ENCODE data around the gene COL21A1.

Gene COL21A1

GRCh38 chr6:56173228-56173627 is 74.2 kb downstream of the COL21A1 start:
- no peak for DNase-seq

- DNase-seq = no peak
Measured at GRCh38 chr6:56172144-56172543, 75.2 kb downstream of the COL21A1 start.

GRCh38 chr6:56169366-56169765 is 78.0 kb downstream of the COL21A1 start:
- no peak for DNase-seq

GRCh38 chr6:56168596-56168995 is 78.8 kb downstream of the COL21A1 start:
- no peak for DNase-seq

GRCh38 chr6:56162081-56162480 is 85.3 kb downstream of the COL21A1 start:
- DNase-seq = no peak

GRCh38 chr6:56160489-56160888 is 86.9 kb downstream of the COL21A1 start:
- no peak for DNase-seq

GRCh38 chr6:56158571-56158970 is 88.8 kb downstream of the COL21A1 start:
- no peak for DNase-seq

- no peak for DNase-seq
Measured at GRCh38 chr6:56156643-56157042, 90.7 kb downstream of the COL21A1 start.

- no peak for DNase-seq
Measured at GRCh38 chr6:56155634-56156141, 91.7 kb downstream of the COL21A1 start.

- DNase-seq = no peak
Measured at GRCh38 chr6:56154076-56154475, 93.3 kb downstream of the COL21A1 start.

GRCh38 chr6:56152611-56153010 is 94.8 kb downstream of the COL21A1 start:
- no peak for DNase-seq

- no peak for DNase-seq
Measured at GRCh38 chr6:56151609-56152224, 95.7 kb downstream of the COL21A1 start.

GRCh38 chr6:56148488-56149186 is 98.7 kb downstream of the COL21A1 start:
- DNase-seq = no peak

- DNase-seq = no peak
Measured at GRCh38 chr6:56147766-56148165, 99.6 kb downstream of the COL21A1 start.

GRCh38 chr6:56146086-56146485 is 101.3 kb downstream of the COL21A1 start:
- no peak for DNase-seq

GRCh38 chr6:56145616-56146015 is 101.8 kb downstream of the COL21A1 start:
- DNase-seq = no peak

- DNase-seq = no peak
Measured at GRCh38 chr6:56144538-56145324, 102.6 kb downstream of the COL21A1 start.

- no peak for DNase-seq
Measured at GRCh38 chr6:56143796-56144195, 103.6 kb downstream of the COL21A1 start.

GRCh38 chr6:56140090-56140489 is 107.3 kb downstream of the COL21A1 start:
- DNase-seq = no peak

GRCh38 chr6:56115715-56116114 is 131.7 kb downstream of the COL21A1 start:
- no peak for DNase-seq

GRCh38 chr6:56109149-56109548 is 138.2 kb downstream of the COL21A1 start:
- no peak for DNase-seq

GRCh38 chr6:56106231-56106630 is 141.1 kb downstream of the COL21A1 start:
- DNase-seq = no peak

GRCh38 chr6:56104591-56104990 is 142.8 kb downstream of the COL21A1 start:
- no peak for DNase-seq

- DNase-seq = no peak
Measured at GRCh38 chr6:56102216-56102615, 145.2 kb downstream of the COL21A1 start.

All from stimulated activated naive CD4-positive, alpha-beta T cell (primary cell).